H9 (cell line): ENCODE results near the gene DCST1. TPM values are rescaled to one million over a fixed set of nuclear protein-coding genes. Genes with fewer than 3 reads are reported as not detected.

Source experiments
- DNase-seq: peaks from one replicate; pipeline ENCODE4 v3.0.0-alpha.2; 2017
- H2AFZ ChIP-seq: one replicate; pipeline ENCODE4 v1.6.1; 2013; ENCODE audit warnings: mild to moderate bottlenecking, low read length, control low read depth, moderate library complexity
- H2AK5ac ChIP-seq: 2 replicates; pipeline ENCODE4 v1.6.1; 2013; ENCODE audit warnings: low read length, control low read depth, mixed read lengths; ENCODE audit not compliant: insufficient read length
- H2BK120ac ChIP-seq: one replicate; pipeline ENCODE4 v1.6.1; 2013; ENCODE audit warnings: low read depth, mild to moderate bottlenecking, low read length, control low read depth, inconsistent platforms; ENCODE audit not compliant: poor library complexity, severe bottlenecking
- H2BK12ac ChIP-seq: 2 replicates; pipeline ENCODE4 v1.6.1; 2013; ENCODE audit warnings: low read length, control low read depth, mixed read lengths, low read depth; ENCODE audit not compliant: insufficient read length
- H2BK15ac ChIP-seq: 2 replicates; pipeline ENCODE4 v1.6.1; 2013; ENCODE audit warnings: low read depth, low read length, control low read depth
- H2BK20ac ChIP-seq: one replicate; pipeline ENCODE4 v1.6.1; 2013; ENCODE audit warnings: low read depth, mild to moderate bottlenecking, low read length, control low read depth, inconsistent platforms; ENCODE audit not compliant: poor library complexity, severe bottlenecking
- H2BK5ac ChIP-seq: 2 replicates; pipeline ENCODE4 v1.6.1; 2013; ENCODE audit warnings: low read length, control low read depth, mixed read lengths; ENCODE audit not compliant: insufficient read length
- H3K14ac ChIP-seq: 2 replicates; pipeline ENCODE4 v1.6.1; 2013; ENCODE audit warnings: low read length, control low read depth; ENCODE audit not compliant: insufficient read depth
- H3K18ac ChIP-seq: 2 replicates; pipeline ENCODE4 v1.6.1; 2013; ENCODE audit warnings: low read depth, mild to moderate bottlenecking, mixed read lengths, low read length, control low read depth; ENCODE audit not compliant: insufficient read length
- H3K23ac ChIP-seq: 2 replicates; pipeline ENCODE4 v1.6.1; 2013; ENCODE audit warnings: low read length, control low read depth, mixed read lengths, low read depth; ENCODE audit not compliant: insufficient read length
- H3K23me2 ChIP-seq: 2 replicates; pipeline ENCODE4 v1.6.1; 2013; ENCODE audit warnings: low read depth, mild to moderate bottlenecking, mixed read lengths, low read length, control low read depth; ENCODE audit not compliant: insufficient read length, poor library complexity, severe bottlenecking
- H3K27ac ChIP-seq: 2 replicates; pipeline ENCODE4 v1.5.1; 2013; ENCODE audit warnings: low read length, control low read depth, mixed read lengths, low read depth; ENCODE audit not compliant: insufficient read length
- H3K27me3 ChIP-seq: 2 replicates; pipeline ENCODE4 v1.6.1; 2013; ENCODE audit warnings: low read length, control low read depth, inconsistent platforms; ENCODE audit not compliant: insufficient read depth
- H3K4ac ChIP-seq: 2 replicates; pipeline ENCODE4 v1.6.1; 2013; ENCODE audit warnings: low read depth, mild to moderate bottlenecking, control low read depth, inconsistent platforms, low read length, moderate library complexity
- H3K4me1 ChIP-seq: 2 replicates; pipeline ENCODE4 v1.6.1; 2013; ENCODE audit warnings: low read length, control low read depth, inconsistent platforms; ENCODE audit not compliant: insufficient read depth
- H3K4me2 ChIP-seq: 2 replicates; pipeline ENCODE4 v1.6.1; 2013; ENCODE audit warnings: low read length, control low read depth, mixed read lengths; ENCODE audit not compliant: insufficient read length, insufficient read depth
- H3K56ac ChIP-seq: 2 replicates; pipeline ENCODE4 v1.6.1; 2013; ENCODE audit warnings: low read depth, mild to moderate bottlenecking, mixed read lengths, low read length, control low read depth; ENCODE audit not compliant: insufficient read length
- H3K79me1 ChIP-seq: 2 replicates; pipeline ENCODE4 v1.6.1; 2013; ENCODE audit warnings: low read depth, mild to moderate bottlenecking, moderate library complexity, low read length, control low read depth, inconsistent platforms; ENCODE audit not compliant: insufficient read depth, poor library complexity, severe bottlenecking
- H3K79me2 ChIP-seq: 2 replicates; pipeline ENCODE4 v1.6.1; 2013; ENCODE audit warnings: low read length, control low read depth, inconsistent platforms; ENCODE audit not compliant: insufficient read depth
- H3K9ac ChIP-seq: 2 replicates; pipeline ENCODE4 v1.6.1; 2013; ENCODE audit warnings: low read length, control low read depth, mixed read lengths; ENCODE audit not compliant: insufficient read length; ENCODE audit errors: extremely low read depth
- H3K9me3 ChIP-seq: one replicate; pipeline ENCODE4 v1.6.1; 2013; ENCODE audit warnings: low read depth, low read length, inconsistent platforms; ENCODE audit not compliant: control insufficient read depth
- H3T11ph ChIP-seq: one replicate; pipeline ENCODE4 v1.6.1; 2013; ENCODE audit warnings: mild to moderate bottlenecking, low read length, control low read depth, inconsistent platforms
- H4K20me1 ChIP-seq: one replicate; pipeline ENCODE4 v1.6.1; 2013; ENCODE audit not compliant: control insufficient read depth, insufficient read length, insufficient read depth
- H4K5ac ChIP-seq: 2 replicates; pipeline ENCODE4 v1.6.1; 2013; ENCODE audit warnings: low read depth, mild to moderate bottlenecking, mixed read lengths, low read length, control low read depth; ENCODE audit not compliant: insufficient read length
- H4K8ac ChIP-seq: replicated peaks from 2 replicates; pipeline ENCODE4 v1.6.1; 2013; ENCODE audit warnings: low read length, control low read depth, mixed read lengths, low read depth; ENCODE audit not compliant: insufficient read length
- H4K91ac ChIP-seq: 2 replicates; pipeline ENCODE4 v1.6.1; 2013; ENCODE audit warnings: low read depth, mild to moderate bottlenecking, moderate library complexity, mixed read lengths, low read length, control low read depth; ENCODE audit not compliant: insufficient read length
- H3K27ac Mint-ChIP-seq, 3 experiments: 2 replicates in 2 of 3; 3 replicates in 1 of 3; pipeline ENCODE4 v1.8.0; 2020 to 2021; ENCODE audit warnings: mixed read lengths in 3 of 3, mild to moderate bottlenecking in 1 of 3, moderate library complexity in 1 of 3
- H3K27me3 Mint-ChIP-seq: 2 replicates; pipeline ENCODE4 v1.8.0; 2021; ENCODE audit warnings: low read depth, mild to moderate bottlenecking, moderate library complexity, mixed read lengths
- H3K36me3 Mint-ChIP-seq, 3 experiments: 2 replicates in 2 of 3; 3 replicates in 1 of 3; pipeline ENCODE4 v1.8.0; 2020 to 2021; ENCODE audit warnings: low read depth in 3 of 3, mixed read lengths in 3 of 3; ENCODE audit not compliant: insufficient read depth in 1 of 3
- H3K4me1 Mint-ChIP-seq, 2 experiments: 2 replicates each; pipeline ENCODE4 v1.8.0; 2020; ENCODE audit warnings: mixed read lengths in 2 of 2
- H3K4me3 Mint-ChIP-seq, 2 experiments: 2 replicates in 1 of 2; 3 replicates in 1 of 2; pipeline ENCODE4 v1.8.0; 2020 to 2021; ENCODE audit warnings: mild to moderate bottlenecking in 2 of 2, mixed read lengths in 2 of 2, moderate library complexity in 1 of 2
- H3K9me3 Mint-ChIP-seq, 2 experiments: 2 replicates in 1 of 2; 3 replicates in 1 of 2; pipeline ENCODE4 v1.8.0; 2020; ENCODE audit warnings: mild to moderate bottlenecking in 2 of 2, mixed read lengths in 2 of 2, moderate library complexity in 1 of 2
- WGBS: extraction: QIAGEN DNeasy Blood & Tissue Kit; methylation state at CpG from one replicate; pipeline ENCODE4 v1.1.7; 2013; ENCODE audit warnings: missing lambda C conversion rate, low lambda C conversion rate, mixed read lengths; ENCODE audit not compliant: insufficient read length; ENCODE audit errors: extremely low coverage; 5-methylcytosine and 5-hydroxymethylcytosine counted together
- total RNA-seq: library from RNA; stranded (reverse); gene quantifications from 2 replicates; pipeline ENCODE4 v1.2.1, GENCODE V29; 2021
- TF ChIP-seq, protein P1 (sequence below): fragments of 200-600 bp; sonication (generic); conservative IDR thresholded peaks from 3 replicates; pipeline ENCODE4 v1.8.0; 2021; ENCODE audit warnings: antibody characterized with exemption, mild to moderate bottlenecking

DCST1 gene
- total RNA-seq, 1 experiment from 2014 or later = not detected

DNA sequence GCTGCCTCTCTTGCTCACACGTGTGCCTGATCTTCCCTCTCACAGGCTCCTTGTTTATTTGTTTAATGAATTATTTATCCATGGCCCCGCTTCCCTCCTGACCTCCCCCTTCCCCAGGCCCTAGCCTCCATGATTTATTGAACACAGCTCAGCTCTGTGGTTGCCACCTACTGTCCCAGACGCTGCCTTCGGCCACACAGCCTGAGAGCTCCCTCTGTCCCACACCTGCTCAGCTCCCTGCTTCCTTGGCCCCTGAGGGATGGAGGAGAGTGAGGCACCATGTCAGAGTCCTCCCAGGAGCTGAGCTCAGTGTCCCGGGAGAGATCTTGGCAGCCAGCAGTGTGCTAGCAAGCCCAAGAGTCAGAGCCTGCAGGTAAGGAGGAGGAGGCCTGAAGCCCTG lies 41.9 kb downstream of the DCST1 start:
- no CpG with 5 or more reads among the region's 5 CpGs for WGBS
- Histone ChIP-seq H2BK12ac (no peak overlapping the region), H3K18ac (no peak overlapping the region), H3K27me3 (peaks cover 18% of the 10 kb centered on the region), H3K23ac (no peak overlapping the region), H3K9ac (no peak overlapping the region), H2BK20ac (no peak overlapping the region), H2BK15ac (no peak overlapping the region), H3K14ac (no peak overlapping the region), H2AK5ac (no peak overlapping the region), H4K91ac (no peak overlapping the region), H4K8ac (no peak overlapping the region), H3K79me2 (no peaks in the 10 kb centered on the region), H3K4me1 (peaks cover 3% of the 10 kb centered on the region; the same call in 1 of the 2 replicates), H3K27ac (no peak overlapping the region), H2BK5ac (no peak overlapping the region), H2BK120ac (no peak overlapping the region), H3T11ph (no peak overlapping the region), H3K4ac (no peak overlapping the region), H3K9me3 (no peaks in the 10 kb centered on the region), H3K56ac (no peak overlapping the region), H4K5ac (no peak overlapping the region), H2AFZ (no peak overlapping the region), H3K23me2 (peaks cover 19% of the 10 kb centered on the region), H3K79me1 (no peaks in the 10 kb centered on the region), H4K20me1 (no peaks in the 10 kb centered on the region), H3K4me2 (no peak overlapping the region)
- H3K9me3 Mint-ChIP-seq = peaks cover 0 to 2% of the 10 kb centered on the region in 2 experiments; a peak in 1 of 5 replicates
- no peak overlapping the region for H3K27ac Mint-ChIP-seq
- peaks cover 38 to 55% of the 10 kb centered on the region in 2 experiments for H3K4me1 Mint-ChIP-seq
- H3K36me3 Mint-ChIP-seq = no peaks in the 10 kb centered on the region; a peak in 1 of 7 replicates
- TF ChIP-seq, protein P1, sequence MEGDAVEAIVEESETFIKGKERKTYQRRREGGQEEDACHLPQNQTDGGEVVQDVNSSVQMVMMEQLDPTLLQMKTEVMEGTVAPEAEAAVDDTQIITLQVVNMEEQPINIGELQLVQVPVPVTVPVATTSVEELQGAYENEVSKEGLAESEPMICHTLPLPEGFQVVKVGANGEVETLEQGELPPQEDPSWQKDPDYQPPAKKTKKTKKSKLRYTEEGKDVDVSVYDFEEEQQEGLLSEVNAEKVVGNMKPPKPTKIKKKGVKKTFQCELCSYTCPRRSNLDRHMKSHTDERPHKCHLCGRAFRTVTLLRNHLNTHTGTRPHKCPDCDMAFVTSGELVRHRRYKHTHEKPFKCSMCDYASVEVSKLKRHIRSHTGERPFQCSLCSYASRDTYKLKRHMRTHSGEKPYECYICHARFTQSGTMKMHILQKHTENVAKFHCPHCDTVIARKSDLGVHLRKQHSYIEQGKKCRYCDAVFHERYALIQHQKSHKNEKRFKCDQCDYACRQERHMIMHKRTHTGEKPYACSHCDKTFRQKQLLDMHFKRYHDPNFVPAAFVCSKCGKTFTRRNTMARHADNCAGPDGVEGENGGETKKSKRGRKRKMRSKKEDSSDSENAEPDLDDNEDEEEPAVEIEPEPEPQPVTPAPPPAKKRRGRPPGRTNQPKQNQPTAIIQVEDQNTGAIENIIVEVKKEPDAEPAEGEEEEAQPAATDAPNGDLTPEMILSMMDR = no peak
- no peak for DNase-seq
- no peak overlapping the region for H3K4me3 Mint-ChIP-seq
- peaks cover 81% of the 10 kb centered on the region for H3K27me3 Mint-ChIP-seq
